ENCODE measurements around the gene FLT1. TPM values are rescaled to one million over a fixed set of nuclear protein-coding genes. Genes with fewer than 3 reads are reported as not detected.

Gene FLT1
- total RNA-seq, 4 donors from 2014 or later = 19.3 to 48.6 (median 24.4) TPM

DNA sequence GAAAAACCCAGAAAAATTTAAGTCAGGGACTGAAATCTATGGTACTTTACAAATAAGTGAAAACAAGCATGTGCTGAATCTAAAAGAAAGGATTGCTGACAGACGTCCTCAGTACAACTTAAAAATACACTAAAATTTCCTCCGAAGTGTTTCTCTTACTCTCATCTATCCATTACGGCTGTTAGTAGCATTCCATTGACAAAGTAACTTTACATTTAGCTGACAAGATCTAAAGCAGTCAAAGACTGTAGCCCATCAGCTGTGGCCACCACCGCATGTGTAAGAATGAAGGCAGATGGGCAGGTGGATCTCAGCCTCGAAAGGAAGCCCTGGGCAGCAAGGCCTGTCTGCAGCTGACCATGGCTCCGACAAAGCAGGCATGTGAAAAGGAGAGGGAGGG lies 59.0 kb downstream of the FLT1 start:
- no peak for TF ChIP-seq POLR2A (IDR thresholded peaks at IDR 0.05)
- TF ChIP-seq, protein P1, sequence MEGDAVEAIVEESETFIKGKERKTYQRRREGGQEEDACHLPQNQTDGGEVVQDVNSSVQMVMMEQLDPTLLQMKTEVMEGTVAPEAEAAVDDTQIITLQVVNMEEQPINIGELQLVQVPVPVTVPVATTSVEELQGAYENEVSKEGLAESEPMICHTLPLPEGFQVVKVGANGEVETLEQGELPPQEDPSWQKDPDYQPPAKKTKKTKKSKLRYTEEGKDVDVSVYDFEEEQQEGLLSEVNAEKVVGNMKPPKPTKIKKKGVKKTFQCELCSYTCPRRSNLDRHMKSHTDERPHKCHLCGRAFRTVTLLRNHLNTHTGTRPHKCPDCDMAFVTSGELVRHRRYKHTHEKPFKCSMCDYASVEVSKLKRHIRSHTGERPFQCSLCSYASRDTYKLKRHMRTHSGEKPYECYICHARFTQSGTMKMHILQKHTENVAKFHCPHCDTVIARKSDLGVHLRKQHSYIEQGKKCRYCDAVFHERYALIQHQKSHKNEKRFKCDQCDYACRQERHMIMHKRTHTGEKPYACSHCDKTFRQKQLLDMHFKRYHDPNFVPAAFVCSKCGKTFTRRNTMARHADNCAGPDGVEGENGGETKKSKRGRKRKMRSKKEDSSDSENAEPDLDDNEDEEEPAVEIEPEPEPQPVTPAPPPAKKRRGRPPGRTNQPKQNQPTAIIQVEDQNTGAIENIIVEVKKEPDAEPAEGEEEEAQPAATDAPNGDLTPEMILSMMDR (IDR thresholded peaks at IDR 0.05) = no peak
- no peak for TF ChIP-seq EP300 (IDR thresholded peaks at IDR 0.05)
- H3K4me1 ChIP-seq = peaks cover 0 to 14% (median 0%) of the 10 kb centered on the region in 4 donors
- no peak for DNase-seq (ENCODE audit: low spot score in 2 of 2)
- 80 to 82% methylated on average over 6 of the region's 6 CpGs for WGBS, 2 donors
- peaks cover 0 to 5% (median 0%) of the 10 kb centered on the region in 4 donors for H3K9me3 ChIP-seq
- H3K36me3 ChIP-seq = no peaks in the 10 kb centered on the region
- H3K27me3 ChIP-seq = no peaks in the 10 kb centered on the region
- H3K27ac ChIP-seq = no peak overlapping the region
- H3K4me3 ChIP-seq = no peak overlapping the region

DNA sequence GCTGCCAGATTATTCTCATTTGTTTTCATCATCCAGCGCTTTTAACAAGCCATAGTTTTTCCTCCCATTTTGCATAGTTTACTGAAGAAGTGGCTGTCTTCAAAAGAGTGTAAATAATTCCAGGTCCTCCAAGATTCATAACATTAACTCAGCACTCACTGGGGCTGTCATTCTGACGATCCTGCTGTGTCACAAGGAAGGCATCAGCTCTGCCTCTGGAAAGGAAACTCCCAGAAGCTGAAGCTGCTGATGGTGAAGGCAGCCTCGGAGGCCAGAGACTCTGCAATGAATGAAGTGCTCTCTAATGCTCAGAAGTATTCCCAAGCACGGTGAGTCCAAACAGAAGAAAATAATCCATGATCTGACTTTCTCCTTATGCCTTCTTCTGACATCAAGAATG lies 60.0 kb downstream of the FLT1 start:
- no peaks in the 10 kb centered on the region for H3K27me3 ChIP-seq
- no peak for TF ChIP-seq EP300 (IDR thresholded peaks at IDR 0.05)
- no peak for TF ChIP-seq POLR2A (IDR thresholded peaks at IDR 0.05)
- TF ChIP-seq, protein P1 (IDR thresholded peaks at IDR 0.05) = no peak
- no peak overlapping the region for H3K27ac ChIP-seq
- peaks cover 0 to 14% (median 0%) of the 10 kb centered on the region in 4 donors for H3K4me1 ChIP-seq
- H3K4me3 ChIP-seq = no peak overlapping the region
- H3K36me3 ChIP-seq = no peaks in the 10 kb centered on the region
- no peak for DNase-seq (ENCODE audit: low spot score in 2 of 2)
- 37 to 40% methylated on average over 4 of the region's 4 CpGs for WGBS, 2 donors
- no peaks in the 10 kb centered on the region for H3K9me3 ChIP-seq

DNA sequence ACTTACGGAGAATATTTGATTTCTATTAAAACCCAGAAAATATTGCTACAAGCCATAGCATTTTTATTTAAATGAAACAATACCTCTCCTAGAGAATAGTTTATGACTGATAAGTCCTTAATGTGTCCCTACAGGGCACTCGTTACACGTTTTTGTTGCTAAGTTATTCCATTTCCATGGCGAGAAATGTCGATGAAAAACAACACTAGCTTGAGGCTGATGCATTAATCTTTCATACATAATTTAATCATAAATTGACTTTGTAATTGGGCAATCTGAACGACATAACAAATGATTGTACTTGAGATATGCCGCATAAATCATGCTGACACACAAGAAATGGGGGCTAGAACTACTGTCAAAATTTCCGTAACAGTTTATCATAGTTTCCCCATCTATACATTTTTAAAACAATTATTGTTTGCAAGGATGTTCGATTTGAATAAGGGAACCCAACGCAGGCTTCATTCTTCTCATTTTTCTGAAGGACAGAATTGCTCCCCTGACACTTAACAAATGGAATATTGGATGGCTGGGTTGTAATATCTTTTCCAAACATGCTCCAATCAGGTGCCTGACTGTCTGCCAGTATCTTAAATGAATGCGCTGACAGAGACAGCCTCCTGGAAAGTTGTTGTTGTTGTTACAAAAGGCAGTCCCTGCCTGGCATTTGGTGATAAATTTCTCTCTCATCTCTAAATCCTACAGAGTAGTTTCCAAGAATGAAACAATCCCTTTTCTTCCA lies 61.9 kb downstream of the FLT1 start:
- Histone ChIP-seq H3K27me3 (no peaks in the 10 kb centered on the region), H3K4me3 (no peak overlapping the region), H3K9me3 (no peaks in the 10 kb centered on the region), H3K27ac (no peak overlapping the region), H3K36me3 (no peaks in the 10 kb centered on the region), H3K4me1 (peaks cover 0 to 14% (median 0%) of the 10 kb centered on the region in 4 donors)
- WGBS, 2 donors = 52 to 69% methylated on average over 11 of the region's 11 CpGs
- no peak for DNase-seq (ENCODE audit: low spot score in 2 of 2)
- TF ChIP-seq, protein P1 (IDR thresholded peaks at IDR 0.05) = no peak
- no peak for TF ChIP-seq EP300 (IDR thresholded peaks at IDR 0.05)
- TF ChIP-seq POLR2A (IDR thresholded peaks at IDR 0.05) = no peak

DNA sequence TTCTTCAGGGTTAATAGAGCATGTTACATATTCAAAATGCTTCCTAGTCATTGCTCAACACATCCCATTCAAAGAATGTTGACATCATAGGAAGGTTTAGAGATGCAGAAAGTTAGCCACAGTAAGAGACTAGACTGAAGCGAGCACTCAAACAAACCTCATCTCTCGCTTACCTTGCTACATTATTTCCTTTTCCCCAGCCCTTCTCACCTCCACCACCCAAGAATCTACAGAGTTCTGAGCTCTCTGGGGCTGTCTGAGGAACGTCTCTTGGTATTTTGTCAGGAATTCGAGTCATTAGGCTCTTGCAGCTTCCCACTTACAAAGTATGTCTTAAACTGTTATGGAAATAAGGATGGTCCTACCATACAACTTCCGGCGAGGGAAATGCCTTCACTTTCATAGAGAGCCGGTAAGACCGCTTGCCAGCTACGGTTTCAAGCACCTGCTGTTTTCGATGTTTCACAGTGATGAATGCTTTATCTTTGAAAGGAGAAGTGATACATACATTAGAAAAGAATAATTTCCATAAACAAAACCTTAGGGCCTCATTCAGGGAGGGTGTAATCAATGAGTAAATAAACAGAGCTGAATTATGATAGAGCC lies 65.1 kb downstream of the FLT1 start:
- Histone ChIP-seq H3K27ac (no peak overlapping the region), H3K27me3 (no peaks in the 10 kb centered on the region), H3K36me3 (no peaks in the 10 kb centered on the region), H3K4me1 (peaks cover 0 to 14% (median 0%) of the 10 kb centered on the region in 4 donors), H3K9me3 (no peaks in the 10 kb centered on the region), H3K4me3 (no peak overlapping the region)
- WGBS, 2 donors = 56 to 64% methylated on average over 10 of the region's 10 CpGs
- no peak for TF ChIP-seq POLR2A (IDR thresholded peaks at IDR 0.05)
- no peak for DNase-seq (ENCODE audit: low spot score in 2 of 2)

DNA sequence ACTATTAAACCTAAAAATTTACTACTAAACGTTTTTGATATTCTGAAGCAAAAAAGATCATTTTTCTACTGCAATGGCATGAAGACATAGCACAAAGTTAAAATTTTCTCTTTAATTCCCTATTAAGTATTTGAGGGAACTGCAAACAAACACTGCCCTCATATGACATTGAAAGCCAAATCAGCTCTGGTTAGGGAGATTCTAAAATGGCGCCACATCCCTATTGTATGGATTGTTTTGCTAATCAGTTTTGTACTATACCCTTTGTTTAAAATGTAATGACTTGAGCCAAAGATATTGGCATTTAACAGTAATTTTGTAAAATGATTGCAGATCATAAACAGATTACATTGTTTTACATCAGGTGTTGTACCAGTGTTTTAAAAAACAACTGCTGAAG lies 65.8 kb downstream of the FLT1 start:
- 65 to 70% methylated on average over 2 of the region's 2 CpGs for WGBS, 2 donors

More for the DNA sequence above, 65.8 kb downstream of the FLT1 start:
- no peaks in the 10 kb centered on the region for H3K27me3 ChIP-seq
- H3K36me3 ChIP-seq = no peaks in the 10 kb centered on the region
- no peak overlapping the region for H3K4me3 ChIP-seq
- no peak for TF ChIP-seq POLR2A (IDR thresholded peaks at IDR 0.05)
- TF ChIP-seq, protein P1 (IDR thresholded peaks at IDR 0.05) = no peak
- TF ChIP-seq EP300 (IDR thresholded peaks at IDR 0.05) = no peak
- H3K27ac ChIP-seq = no peak overlapping the region
- DNase-seq (ENCODE audit: low spot score in 2 of 2) = no peak
- peaks cover 0 to 14% (median 0%) of the 10 kb centered on the region in 4 donors for H3K4me1 ChIP-seq
- H3K9me3 ChIP-seq = no peaks in the 10 kb centered on the region
